HEK293T (cell line): ENCODE results near the gene KLHL15.

Experiments used
- ARNT ChIP-seq: fragments of 450-650 bp; IDR thresholded peaks from 2 replicates; pipeline ENCODE4 v1.6.1; 2017; ENCODE audit warnings: mild to moderate bottlenecking
- BHLHE40 ChIP-seq: fragments of 450-650 bp; IDR thresholded peaks from 2 replicates; pipeline ENCODE4 v1.6.1; 2016; ENCODE audit warnings: mild to moderate bottlenecking, moderate library complexity, borderline replicate concordance
- FOXA1 ChIP-seq: fragments of 450-650 bp; IDR thresholded peaks from 2 replicates; pipeline ENCODE4 v1.6.1; 2016; ENCODE audit warnings: mild to moderate bottlenecking
- FOXK2 ChIP-seq: fragments of 450-650 bp; IDR thresholded peaks from 2 replicates; pipeline ENCODE4 v1.6.1; 2016; ENCODE audit warnings: mild to moderate bottlenecking
- L3MBTL2 ChIP-seq: fragments of 450-650 bp; conservative IDR thresholded peaks from 2 replicates; pipeline ENCODE4 v1.6.1; 2016; ENCODE audit warnings: mild to moderate bottlenecking
- LEF1 ChIP-seq: fragments of 450-650 bp; IDR thresholded peaks from 2 replicates; pipeline ENCODE4 v1.6.1; 2017; ENCODE audit warnings: mild to moderate bottlenecking, borderline replicate concordance
- PKNOX1 ChIP-seq: fragments of 450-650 bp; IDR thresholded peaks from 2 replicates; pipeline ENCODE4 v1.6.1; 2016
- SP1 ChIP-seq: fragments of 450-650 bp; IDR thresholded peaks from 2 replicates; pipeline ENCODE4 v1.6.1; 2017
- SUZ12 ChIP-seq: fragments of 450-650 bp; IDR thresholded peaks from 2 replicates; pipeline ENCODE4 v1.6.1; 2016; ENCODE audit warnings: mild to moderate bottlenecking
- TARDBP ChIP-seq: fragments of 450-650 bp; IDR thresholded peaks from 2 replicates; pipeline ENCODE4 v1.6.1; 2016

GRCh38 chrX:23939203-23939602, 87.8 kb downstream of the KLHL15 start:
- TF ChIP-seq SP1 = no peak
- no peak for TF ChIP-seq L3MBTL2
- no peak for TF ChIP-seq ARNT
- TF ChIP-seq PKNOX1 = no peak
- no peak for TF ChIP-seq FOXK2
- no peak for TF ChIP-seq SUZ12
- no peak for TF ChIP-seq LEF1
- no peak for TF ChIP-seq FOXA1
- no peak for TF ChIP-seq BHLHE40
- TF ChIP-seq TARDBP = no peak
